Measurements from ENCODE around the gene COL4A6.

The COL4A6 gene

DNA sequence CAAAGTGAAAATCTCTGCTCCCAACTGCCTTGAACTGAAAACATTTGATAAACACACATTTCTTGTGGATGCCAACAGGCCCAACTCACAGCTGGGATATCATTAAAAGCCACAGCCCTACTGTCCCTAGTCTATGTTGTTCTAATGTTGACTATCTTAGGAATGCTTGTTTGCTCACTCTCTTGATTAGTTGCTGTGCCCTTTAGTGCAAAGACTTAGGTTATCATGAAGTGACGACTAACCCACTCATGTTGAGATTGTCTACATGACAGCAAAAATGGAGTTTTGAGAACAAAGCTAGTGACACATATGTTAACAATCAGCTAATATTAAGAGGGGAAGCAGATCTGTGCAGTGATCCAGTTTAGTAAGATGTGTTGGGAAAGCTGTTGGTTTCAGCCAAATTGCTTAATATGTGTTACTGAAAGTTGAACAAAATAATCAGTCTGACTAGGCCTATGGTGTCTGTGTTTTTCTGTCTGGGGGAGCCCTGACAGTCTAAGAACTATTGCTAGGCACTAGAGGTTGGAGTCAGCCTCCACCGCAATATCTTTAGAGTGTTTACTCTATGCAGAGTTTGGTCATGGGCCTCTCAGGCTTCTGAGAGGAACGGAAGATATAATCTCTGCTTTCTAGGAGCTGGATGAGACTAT lies 221.2 kb downstream of the COL4A6 start:
- no peak for DNase-seq (ENCODE audit: low spot score)

DNA sequence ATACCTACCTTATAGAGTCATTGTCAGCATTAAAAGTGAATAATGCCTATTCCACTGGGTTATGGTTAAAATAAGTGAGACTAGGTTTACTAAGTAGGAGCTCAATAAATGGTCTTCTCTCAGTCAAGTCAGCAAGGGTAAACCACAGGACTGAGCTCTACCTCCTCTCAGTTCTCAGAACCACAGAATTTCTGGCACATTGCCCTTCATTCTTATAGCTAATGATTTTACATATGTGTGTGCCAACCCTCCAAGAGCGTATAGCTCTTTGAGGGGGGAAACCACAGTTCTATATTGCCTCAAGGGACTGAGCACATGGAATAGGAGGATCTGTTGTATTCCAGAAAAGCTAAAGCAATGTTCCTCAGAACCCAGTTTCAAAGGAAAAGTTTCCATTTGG lies 221.8 kb downstream of the COL4A6 start:
- DNase-seq (ENCODE audit: low spot score): no peak

- DNase-seq (ENCODE audit: low spot score): no peak
Observed at GRCh38 chrX:108211301-108211700, 226.9 kb downstream of the COL4A6 start.

DNA sequence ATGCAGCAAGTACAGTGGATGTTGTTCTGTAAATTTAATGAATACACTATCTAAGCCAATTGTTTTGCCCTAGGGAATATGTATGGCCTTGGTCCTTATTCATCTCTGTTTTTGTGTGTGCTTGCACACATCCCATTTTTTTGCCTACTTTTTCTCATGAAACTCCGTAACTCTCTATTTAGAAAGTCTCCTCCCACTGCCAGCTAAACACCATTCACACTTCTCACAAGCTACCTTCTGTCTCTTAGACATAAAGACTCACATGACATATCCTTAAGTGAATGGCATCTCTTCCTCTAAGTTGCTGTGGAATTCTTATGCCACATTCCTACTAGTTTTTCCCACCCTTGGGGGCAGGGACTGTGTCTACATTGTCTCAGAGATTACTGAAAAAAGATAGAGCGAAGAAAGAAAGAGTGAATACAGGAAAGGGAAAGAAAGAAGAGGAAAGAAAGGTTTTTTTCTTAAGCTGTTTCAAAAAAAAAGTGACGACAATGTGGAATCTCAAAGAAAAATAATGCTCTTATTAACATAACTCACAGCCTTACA lies 229.1 kb downstream of the COL4A6 start:
- DNase-seq (ENCODE audit: low spot score): no peak

GRCh38 chrX:108203540-108203939 lies 234.7 kb downstream of the COL4A6 start:
- DNase-seq (ENCODE audit: low spot score): no peak

DNA sequence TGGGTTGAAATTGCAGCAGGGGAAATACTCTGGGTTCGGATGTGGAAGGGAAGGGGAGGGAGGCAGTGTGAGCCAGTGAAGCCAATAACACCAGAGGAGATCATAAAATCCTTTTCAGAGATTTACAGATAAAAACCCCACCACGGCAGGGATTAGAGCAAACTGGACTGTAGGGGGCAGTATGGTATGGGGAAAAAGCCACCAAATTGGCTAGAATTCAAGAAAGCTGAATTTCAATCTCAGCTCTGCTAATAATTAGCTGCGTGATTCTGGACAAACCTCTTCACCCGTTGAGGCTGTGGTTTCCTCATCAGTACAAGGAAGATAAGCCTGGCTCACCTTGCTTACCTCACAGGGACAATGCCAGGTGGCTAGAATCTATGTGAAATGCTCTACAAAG lies 238.5 kb downstream of the COL4A6 start:
- DNase-seq (ENCODE audit: low spot score): peak; percentile 78

DNA sequence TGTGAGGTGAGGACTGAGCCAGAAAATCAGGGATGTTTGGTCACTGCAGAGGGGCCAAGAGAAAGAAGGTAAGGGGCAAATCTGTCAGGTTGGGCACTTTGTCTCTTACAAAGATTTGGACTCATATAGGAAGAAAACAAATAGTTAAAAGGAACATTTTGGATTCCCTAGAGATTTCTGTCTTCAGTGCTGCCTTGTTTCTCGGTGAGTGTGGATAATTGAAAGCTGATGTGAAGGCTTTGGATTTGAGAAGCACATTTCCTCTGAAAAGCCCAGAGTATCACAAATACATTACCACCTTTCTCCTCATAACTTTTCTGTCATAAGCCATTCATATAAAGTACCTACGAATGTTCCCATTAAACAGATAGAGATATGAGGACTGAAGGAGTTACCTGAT lies 239.2 kb downstream of the COL4A6 start:
- DNase-seq (ENCODE audit: low spot score): no peak

GRCh38 chrX:108198420-108198819 lies 239.8 kb downstream of the COL4A6 start:
- DNase-seq (ENCODE audit: low spot score): no peak

DNA sequence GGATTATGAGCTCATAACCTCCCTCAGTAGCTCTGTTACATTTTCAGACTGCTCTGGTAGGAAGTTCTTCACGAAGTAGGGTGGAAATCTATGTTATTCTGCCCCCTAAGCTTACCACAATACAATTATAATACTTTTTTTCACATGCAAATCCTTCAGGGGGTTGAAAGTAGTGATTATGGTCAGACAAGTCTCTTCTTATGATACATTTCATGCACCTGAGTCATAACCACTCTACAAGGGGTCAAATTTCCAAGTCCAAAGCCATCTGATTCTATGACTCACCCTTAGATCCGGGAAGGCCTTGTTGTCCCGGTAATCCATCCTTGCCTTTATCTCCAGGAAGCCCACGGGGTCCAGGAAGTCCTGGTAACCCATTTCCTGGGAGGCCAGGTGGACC lies 251.4 kb downstream of the COL4A6 start:
- DNase-seq (ENCODE audit: low spot score): peak; percentile 87

GRCh38 chrX:108178143-108178498 lies 260.1 kb downstream of the COL4A6 start:
- no peak for DNase-seq (ENCODE audit: low spot score)

DNA sequence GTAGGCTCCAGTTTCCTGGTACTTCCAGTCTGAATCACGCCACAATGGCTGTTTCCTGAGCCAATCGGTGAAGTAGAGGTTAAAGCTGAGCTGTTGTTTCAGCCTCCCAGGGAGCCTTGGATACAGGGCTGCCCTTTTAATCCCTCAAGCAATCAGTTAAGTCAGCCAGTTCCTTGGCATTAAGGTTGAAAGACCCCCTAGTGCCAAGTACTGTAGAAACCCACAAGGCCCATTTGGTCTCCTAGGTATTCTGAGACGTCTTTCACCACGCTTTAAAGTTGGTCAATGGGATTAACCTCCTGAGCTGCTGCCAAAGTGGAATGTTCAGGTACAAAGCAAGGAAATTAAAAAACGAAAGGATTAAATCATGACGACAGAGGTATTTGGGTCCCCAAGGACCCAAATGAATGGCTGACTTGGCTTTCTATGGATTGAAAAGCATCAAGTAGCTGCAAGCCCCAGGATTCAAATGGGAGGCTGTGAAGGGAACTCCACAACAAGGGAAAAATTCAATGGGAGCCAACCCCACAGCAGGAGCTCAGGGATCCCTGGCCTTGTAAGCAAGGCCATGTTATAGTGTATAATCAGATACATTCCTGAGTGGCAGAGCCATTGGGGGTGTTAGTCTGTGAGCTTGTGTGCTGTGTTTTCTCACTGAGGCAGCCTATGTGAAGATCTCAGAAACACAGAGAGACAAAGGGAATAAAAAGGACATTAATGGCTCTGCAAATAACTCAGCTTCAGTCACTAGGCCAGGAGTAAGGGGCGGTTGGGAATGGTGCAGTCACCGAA lies 260.7 kb downstream of the COL4A6 start:
- peak; percentile 42 for DNase-seq (ENCODE audit: low spot score)

GRCh38 chrX:108173874-108174273 lies 264.3 kb downstream of the COL4A6 start:
- no peak for DNase-seq (ENCODE audit: low spot score)

DNA sequence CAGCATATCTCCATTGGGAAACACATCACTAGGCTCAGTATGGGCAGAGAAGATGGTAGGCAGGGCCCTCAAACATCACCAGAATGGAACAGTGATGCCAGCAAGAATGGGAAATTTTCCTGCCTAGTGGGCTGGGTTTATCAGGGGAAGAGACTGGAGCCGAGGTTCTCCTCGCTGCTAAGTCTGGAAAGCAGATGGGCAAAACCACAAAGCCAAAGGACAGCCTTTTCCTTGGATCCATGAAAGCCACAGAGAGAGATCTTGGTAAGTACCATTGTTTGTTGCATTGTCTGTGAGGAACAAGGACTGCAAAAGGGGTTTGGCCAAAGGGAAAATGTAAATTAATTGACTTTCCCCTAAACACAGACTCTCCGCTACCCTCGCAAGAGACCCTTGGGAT lies 266.6 kb downstream of the COL4A6 start:
- DNase-seq (ENCODE audit: low spot score): no peak

DNA sequence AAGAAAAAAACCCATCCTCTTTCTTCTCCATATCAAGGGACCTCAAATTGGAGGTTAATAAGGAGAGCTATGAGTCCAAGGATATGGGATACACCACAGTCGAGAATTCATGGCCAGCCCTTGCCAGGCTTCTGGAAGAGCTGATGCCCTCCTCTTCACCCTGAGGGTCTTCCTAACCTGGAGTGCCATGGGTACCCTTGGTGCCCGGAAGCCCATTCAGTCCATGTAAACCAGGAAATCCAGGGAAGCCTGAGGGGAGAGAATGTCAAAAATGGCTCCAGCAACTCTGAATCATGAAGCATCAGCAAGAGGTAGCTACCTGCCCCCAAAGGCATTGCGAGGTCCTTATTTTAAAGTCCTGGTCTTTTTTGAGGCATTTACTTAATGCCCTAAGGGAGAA lies 268.5 kb downstream of the COL4A6 start:
- DNase-seq (ENCODE audit: low spot score): no peak

DNA sequence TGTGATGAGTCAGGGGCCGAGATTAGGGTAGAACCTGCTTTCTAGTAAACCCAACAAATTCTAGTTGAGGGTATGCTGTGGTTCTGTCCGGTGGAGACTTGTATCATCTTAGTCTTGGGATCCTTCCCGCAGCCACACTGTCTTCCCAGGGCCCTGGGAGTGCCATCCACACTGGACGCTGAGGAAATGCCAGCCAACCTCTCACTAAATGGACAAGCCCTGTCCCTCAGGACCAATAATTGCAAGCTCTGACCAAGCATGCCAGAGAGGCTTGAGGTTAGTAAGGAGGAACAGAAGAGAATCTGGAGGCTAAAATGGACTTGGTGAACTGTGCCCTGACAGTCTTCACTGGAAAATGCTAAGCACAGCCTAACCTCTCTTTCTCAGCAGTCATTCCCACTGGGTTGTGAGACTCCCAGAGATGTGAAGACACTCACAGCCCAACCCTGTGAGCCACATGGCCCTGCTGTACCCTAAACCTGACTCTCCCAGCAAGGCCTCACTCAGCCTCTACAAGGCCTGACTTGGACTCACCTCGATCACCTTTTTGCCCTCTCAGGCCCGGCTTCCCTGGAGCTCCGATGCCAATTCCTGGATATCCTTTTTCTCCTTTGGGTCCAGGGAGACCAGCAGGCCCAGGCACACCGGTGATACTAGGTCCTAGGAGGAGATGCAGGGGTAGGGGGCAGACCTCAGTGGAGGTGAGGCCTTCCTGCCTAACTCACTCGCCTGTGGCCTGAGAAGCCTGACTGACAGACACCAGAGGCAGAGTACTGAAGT lies 269.1 kb downstream of the COL4A6 start:
- DNase-seq (ENCODE audit: low spot score): no peak

DNA sequence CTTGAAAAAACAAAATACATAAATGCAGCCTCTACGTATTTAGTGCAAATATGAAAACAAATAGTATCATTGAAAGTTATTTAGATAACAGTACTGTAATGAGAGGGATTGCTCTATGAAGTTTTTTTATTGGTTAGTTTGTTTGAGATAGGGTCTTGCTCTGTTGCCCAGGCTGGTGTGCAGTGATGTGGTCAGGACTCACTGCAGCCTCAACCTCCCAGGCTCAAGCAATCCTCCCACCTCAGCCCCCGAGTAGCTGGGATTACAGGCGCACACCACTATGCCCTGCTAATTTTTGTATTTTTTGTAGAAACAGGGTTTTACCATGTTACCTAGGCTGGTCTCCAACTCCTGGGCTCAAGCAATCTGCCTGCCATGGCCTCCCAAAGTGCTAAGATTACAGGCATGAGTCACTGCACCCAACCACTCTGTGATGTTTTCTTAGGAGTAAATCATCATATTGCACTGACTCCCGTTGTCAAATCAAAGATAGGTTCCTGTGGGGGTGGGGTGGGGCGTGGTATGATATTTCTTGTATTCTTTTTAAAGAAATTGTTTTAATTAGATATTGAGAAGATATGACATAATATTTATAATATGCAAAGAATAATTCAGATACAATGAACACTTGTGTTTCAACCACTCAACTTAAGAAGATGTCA lies 270.9 kb downstream of the COL4A6 start:
- DNase-seq (ENCODE audit: low spot score): peak; percentile 64

DNA sequence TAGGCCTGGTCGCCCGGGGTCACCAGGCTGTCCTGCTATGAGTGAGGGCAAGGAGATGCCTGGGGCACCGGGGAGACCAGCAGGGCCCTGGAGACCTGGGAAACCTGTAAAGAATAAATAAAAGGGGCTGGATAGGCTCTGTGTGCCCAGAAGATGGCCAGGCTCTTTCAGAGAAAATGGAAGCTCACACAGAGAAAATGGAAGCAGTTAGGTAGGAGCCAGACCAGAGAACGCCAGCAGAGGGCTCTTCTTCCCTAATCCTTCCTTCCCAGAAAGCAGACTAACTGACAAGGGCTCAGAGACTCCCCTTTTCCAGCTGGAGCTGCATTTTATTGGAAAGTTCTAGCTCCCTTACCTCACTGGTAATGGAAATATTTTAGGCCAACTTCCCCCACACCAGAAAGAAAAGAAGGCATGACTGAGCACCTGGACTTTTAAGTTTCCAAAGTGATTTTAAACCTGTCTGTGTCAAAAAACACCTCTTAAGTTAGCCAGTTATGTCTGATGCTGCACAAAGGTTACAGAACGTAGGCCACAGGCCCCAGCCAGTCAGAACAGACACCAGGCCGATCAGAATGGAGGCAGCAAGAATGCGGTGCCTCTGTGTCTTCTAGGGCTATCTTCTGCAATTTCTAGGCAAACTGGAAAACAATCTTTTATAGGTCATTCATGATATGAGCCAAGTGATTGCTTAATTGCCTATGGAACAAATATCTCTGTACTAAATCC lies 272.7 kb downstream of the COL4A6 start:
- peak; percentile 39 for DNase-seq (ENCODE audit: low spot score)

DNA sequence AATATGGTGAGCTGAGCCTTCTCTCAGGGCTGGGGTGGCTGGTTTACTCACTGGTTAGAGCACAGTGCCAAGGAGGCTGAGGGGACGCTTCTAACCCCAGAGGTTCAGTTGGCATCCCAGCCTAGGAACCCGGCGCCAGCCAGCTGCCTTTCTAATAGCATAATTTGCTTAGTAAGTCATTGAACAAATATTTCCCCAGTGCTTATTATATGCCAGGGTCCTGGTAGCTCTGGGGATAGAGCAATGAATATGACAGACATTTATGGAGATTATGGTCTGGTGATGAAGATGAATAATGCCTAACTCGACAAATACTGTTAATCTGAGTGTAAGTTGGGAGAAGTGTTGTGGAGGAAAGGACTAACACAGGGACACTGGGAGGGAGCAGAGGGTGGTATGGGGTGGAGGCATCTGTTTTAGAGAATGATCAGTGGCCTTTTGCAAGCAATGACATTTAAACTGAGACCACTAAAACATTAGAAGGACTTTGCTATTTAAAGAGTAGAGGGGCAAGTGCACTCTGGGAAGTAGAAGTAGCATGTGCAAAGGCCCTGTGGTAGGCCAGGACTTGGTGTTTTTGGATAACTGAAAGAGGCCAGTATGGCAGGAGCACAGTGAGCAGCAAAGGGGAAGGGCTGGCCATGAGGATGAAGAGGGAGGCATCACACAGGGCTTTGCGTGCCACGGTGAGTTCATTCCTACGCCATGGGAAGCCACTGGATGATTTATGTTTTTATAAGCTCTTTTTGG lies 274.7 kb downstream of the COL4A6 start:
- DNase-seq (ENCODE audit: low spot score): no peak

DNA sequence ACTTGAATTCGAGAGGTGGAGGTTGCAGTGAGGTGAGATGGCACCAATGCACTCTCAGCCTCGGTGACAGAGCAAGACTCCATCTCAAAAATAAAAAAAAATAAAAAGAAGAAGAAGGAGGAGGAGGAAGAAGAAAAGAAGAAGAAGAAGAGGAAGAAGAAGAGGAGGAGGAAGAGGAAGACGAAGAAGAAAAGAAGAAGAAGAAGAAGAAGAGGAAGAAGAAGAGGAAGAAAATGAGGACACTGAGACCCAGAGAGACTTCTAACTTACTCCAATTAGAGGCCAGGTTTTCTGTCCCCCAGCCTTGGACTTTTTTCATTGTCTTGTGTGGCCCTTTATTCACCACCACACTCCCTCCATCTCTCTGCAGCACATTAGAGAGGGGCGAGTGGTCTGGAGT lies 276.0 kb downstream of the COL4A6 start:
- no peak for DNase-seq (ENCODE audit: low spot score)

DNA sequence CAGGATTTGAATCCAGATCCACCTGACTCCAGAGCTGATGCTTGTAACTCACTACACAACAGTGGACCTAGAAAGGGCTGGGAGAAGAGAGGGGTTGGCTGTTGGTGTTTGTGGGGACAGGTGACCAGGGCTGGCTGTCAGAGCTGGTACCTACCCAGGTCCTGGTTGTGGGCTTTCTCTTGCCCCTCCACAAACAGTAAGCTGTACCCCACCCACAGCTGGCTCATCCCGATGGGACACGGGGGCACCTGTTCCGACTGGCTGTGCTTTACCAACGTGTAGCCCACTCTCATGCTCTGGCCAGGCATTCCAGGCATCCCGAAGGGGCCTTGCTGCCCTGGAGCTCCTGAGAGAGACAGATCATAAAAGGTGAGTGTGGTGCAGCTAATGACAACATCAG lies 277.9 kb downstream of the COL4A6 start:
- no peak for DNase-seq (ENCODE audit: low spot score)
